A549 (cell line): ENCODE data around the gene NID1. TPM values are rescaled to one million over a fixed set of nuclear protein-coding genes. Genes with fewer than 3 reads are reported as not detected.

Experiments used
- ATAC-seq, 2 experiments: fragments of 200-7000 bp in 1 of 2; fragments of >200 bp in 1 of 2; cut with Nextera tagmentation in 1 of 2; cut with Tn5 transposase in 1 of 2; 3 replicates each; pipeline versions ENCODE4 v1.8.0 to v1.9.1; 2018 to 2020; ENCODE audit warnings: mild to moderate bottlenecking in 1 of 2, moderate library complexity in 1 of 2
- CTCF ChIA-PET: fragments of 300-600 bp; sonication (Branson Sonifier 250); formaldehyde crosslinking; extraction: SDS; loops from one replicate; lab custom pipeline; 2021; ENCODE audit warnings: antibody characterized with exemption, inconsistent platforms; lab: Yijun Ruan, JAX
- POLR2A ChIA-PET: fragments of 350-600 bp; formaldehyde crosslinking; extraction: SDS; loops from one replicate; lab custom pipeline; 2021; ENCODE audit warnings: antibody characterized with exemption, inconsistent platforms; lab: Yijun Ruan, JAX
- DNase-seq, 2 experiments: peaks; one replicate each; pipeline versions ENCODE4 v3.0.0 to v3.0.0-alpha.2; 2011 to 2016; ENCODE audit warnings: low read depth in 1 of 2, low spot score in 1 of 2
- FAIRE-seq: peaks from 2 replicates; lab custom pipeline; 2011; peaks lifted over from hg19 to GRCh38; lab: Jason Lieb, UNC
- H3K27ac ChIP-seq, 2 experiments: fragments of >200 bp; sonication (Bioruptor Twin); formaldehyde crosslinking; 3 replicates each; pipeline ENCODE4 v1.5.1; 2016 to 2017
- H3K4me1 ChIP-seq: fragments of >200 bp; sonication (Bioruptor Twin); formaldehyde crosslinking; 3 replicates; pipeline ENCODE4 v1.6.1; 2016
- H3K4me2 ChIP-seq: fragments of >200 bp; sonication (Bioruptor Twin); formaldehyde crosslinking; 3 replicates; pipeline ENCODE4 v1.6.1; 2016
- H3K4me3 ChIP-seq: fragments of >200 bp; sonication (Bioruptor Twin); formaldehyde crosslinking; 3 replicates; pipeline ENCODE4 v1.5.1; 2016
- H3K9me3 ChIP-seq: fragments of >200 bp; sonication (Bioruptor Twin); formaldehyde crosslinking; 3 replicates; pipeline ENCODE4 v1.6.1; 2016
- ATOH8 ChIP-seq: fragments of 250-450 bp; sonication (Bioruptor Pico); IDR thresholded peaks from 2 replicates; pipeline ENCODE4 v1.5.0; 2020; ENCODE audit warnings: low read depth, mild to moderate bottlenecking, moderate library complexity
- CBX8 ChIP-seq: fragments of 200-600 bp; sonication (generic); IDR thresholded peaks from 2 replicates; pipeline ENCODE4 v1.6.1; 2016
- CEBPB ChIP-seq, 2 experiments: fragments of >200 bp in 1 of 2; sonication (Bioruptor Twin) in 1 of 2; formaldehyde crosslinking in 1 of 2; IDR thresholded peaks; 2 replicates each; pipeline ENCODE4 v1.6.1; 2012 to 2016
- CHD2 ChIP-seq: fragments of 150-350 bp; IDR thresholded peaks from 2 replicates; pipeline ENCODE4 v1.6.1; 2014; ENCODE audit warnings: low read length; ENCODE audit not compliant: partially characterized antibody
- CTCF ChIP-seq: fragments of >200 bp; sonication (Bioruptor Twin); formaldehyde crosslinking; IDR thresholded peaks from 3 replicates; pipeline ENCODE4 v1.5.1; 2016
- EHF ChIP-seq: fragments of 250-450 bp; sonication (Bioruptor Pico); IDR thresholded peaks from 2 replicates; pipeline ENCODE4 v1.5.0; 2020; ENCODE audit warnings: mild to moderate bottlenecking
- ELK1 ChIP-seq: fragments of 150-350 bp; IDR thresholded peaks from 2 replicates; pipeline ENCODE4 v1.6.1; 2014; ENCODE audit warnings: low read depth, mild to moderate bottlenecking, low read length
- ESRRA ChIP-seq: fragments of 150-350 bp; IDR thresholded peaks from 2 replicates; pipeline ENCODE4 v1.6.1; 2014; ENCODE audit warnings: mild to moderate bottlenecking, low read length, borderline replicate concordance
- GATA3 ChIP-seq: IDR thresholded peaks from 2 replicates; pipeline ENCODE4 v1.6.1; 2012; ENCODE audit warnings: borderline replicate concordance
- JUN ChIP-seq, 2 experiments: fragments of >200 bp; sonication (Bioruptor Twin); formaldehyde crosslinking; IDR thresholded peaks; 2 replicates in 1 of 2; 3 replicates in 1 of 2; pipeline ENCODE4 v1.6.1; 2016 to 2017
- KDM5A ChIP-seq: fragments of 200-600 bp; sonication (generic); IDR thresholded peaks from 2 replicates; pipeline ENCODE4 v1.6.1; 2016; ENCODE audit warnings: antibody characterized with exemption, mild to moderate bottlenecking
- MAX ChIP-seq: IDR thresholded peaks from 2 replicates; pipeline ENCODE4 v1.6.1; 2012
- NFE2L2 ChIP-seq: fragments of 150-350 bp; conservative IDR thresholded peaks from 2 replicates; pipeline ENCODE4 v1.6.1; 2014; ENCODE audit warnings: low read length
- PBX3 ChIP-seq: IDR thresholded peaks from 2 replicates; pipeline ENCODE4 v1.6.1; 2012
- RARB ChIP-seq: fragments of 250-450 bp; sonication (Bioruptor Pico); IDR thresholded peaks from 2 replicates; pipeline ENCODE4 v1.8.0; 2021; ENCODE audit warnings: mild to moderate bottlenecking, moderate library complexity
- RCOR1 ChIP-seq: fragments of 150-350 bp; IDR thresholded peaks from 2 replicates; pipeline ENCODE4 v1.6.1; 2014; ENCODE audit warnings: antibody characterized with exemption, low read length, low read depth
- REST ChIP-seq: fragments of 200-600 bp; sonication (generic); IDR thresholded peaks from 2 replicates; pipeline ENCODE4 v1.6.1; 2016; ENCODE audit warnings: antibody characterized with exemption, mild to moderate bottlenecking, moderate library complexity
- RNF2 ChIP-seq: fragments of 200-600 bp; sonication (generic); IDR thresholded peaks from 2 replicates; pipeline ENCODE4 v1.6.1; 2016; ENCODE audit warnings: low read depth, mild to moderate bottlenecking, antibody characterized with exemption, moderate library complexity, borderline replicate concordance
- SMC3 ChIP-seq: fragments of >200 bp; sonication (Bioruptor Twin); formaldehyde crosslinking; IDR thresholded peaks from 3 replicates; pipeline ENCODE4 v1.6.1; 2018; ENCODE audit warnings: inconsistent platforms
- SREBF2 ChIP-seq: fragments of 450-650 bp; IDR thresholded peaks from 2 replicates; pipeline ENCODE4 v1.6.1; 2014; ENCODE audit warnings: mild to moderate bottlenecking, moderate library complexity
- TFCP2L1 ChIP-seq: fragments of 250-450 bp; sonication (Bioruptor Pico); IDR thresholded peaks from 2 replicates; pipeline ENCODE4 v1.5.0; 2021; ENCODE audit warnings: mild to moderate bottlenecking
- ZFP36 ChIP-seq: fragments of 450-650 bp; IDR thresholded peaks from 2 replicates; pipeline ENCODE4 v1.6.1; 2014; ENCODE audit warnings: borderline replicate concordance; ENCODE audit not compliant: partially characterized antibody
- WGBS: methylation state at CpG from one replicate; pipeline ENCODE4 v1.1.6; 2017; ENCODE audit errors: missing lambda C conversion rate; 5-methylcytosine and 5-hydroxymethylcytosine counted together
- polyA plus RNA-seq, 4 experiments: library from polyadenylated mRNA; depleted of rRNA in 3 of 4; stranded (reverse); fragments of >200 nt; fragmentation: RNase III in 1 of 4; extraction: RNeasy Plus Mini Kit Qiagen cat#74134 plus additional on column Dnase treatment in 1 of 4; gene quantifications; 2 replicates in 3 of 4; 3 replicates in 1 of 4; pipeline ENCODE4 v1.2.3, GENCODE V29; 2011 to 2017

The NID1 gene
- polyA plus RNA-seq, 2 of the 4 experiments (the other 2 are of a cell fraction), result 6.8 to 10.5 TPM

- Histone ChIP-seq H3K4me2 (no peak overlapping the region), H3K4me3 (no peak overlapping the region), H3K9me3 (no peaks in the 10 kb centered on the region), H3K4me1 (0 out of 3 replicates have a peak, but pooled peaks cover 8% of the 10 kb centered on the region), H3K27ac (no peak overlapping the region)
- no peak for TF ChIP-seq ZFP36
- no peak for TF ChIP-seq RARB (CRISPR knock-in tag)
- no peak for TF ChIP-seq TFCP2L1 (CRISPR knock-in tag)
- no peak for TF ChIP-seq MAX
- FAIRE-seq, result no peak
- DNase-seq, result no peak
- ChIA-PET CTCF (interaction anchor here (1.0 to 10.8 kb wide), 2 partner anchors 15 to 16 kb away, joined by 3 to 100 read pairs; no protein-coding TSS in a partner anchor), POLR2A (no interaction called here)
- ATAC-seq, result no peak
- WGBS, result 53% methylated on average over 4 of the region's 4 CpGs
These were observed 109.1 kb downstream of the NID1 start for GRCh38 chr1:235955777-235956176.

- DNase-seq (no peak), ATAC-seq (no peak), FAIRE-seq (no peak)
- ChIA-PET CTCF (interaction anchor here (2.4 to 10.8 kb wide), 2 partner anchors 17 to 89 kb away, joined by 11 to 100 read pairs; partner anchors contain the start of gene LYST), POLR2A (no interaction called here)
- Histone ChIP-seq H3K4me1 (0 out of 3 replicates have a peak, but pooled peaks cover 8% of the 10 kb centered on the region), H3K4me3 (no peak overlapping the region), H3K27ac (no peak overlapping the region), H3K9me3 (no peaks in the 10 kb centered on the region), H3K4me2 (no peak overlapping the region)
- no peak for TF ChIP-seq CTCF
- TF ChIP-seq TFCP2L1 (CRISPR knock-in tag), result no peak
- TF ChIP-seq RCOR1, result no peak
- no peak for TF ChIP-seq REST
- no peak for TF ChIP-seq KDM5A
- no peak for TF ChIP-seq EHF (CRISPR knock-in tag)
- no peak for TF ChIP-seq ZFP36
- no peak for TF ChIP-seq SMC3
- TF ChIP-seq RNF2, result no peak
- TF ChIP-seq CBX8, result no peak
- TF ChIP-seq SREBF2, result no peak
- no peak for TF ChIP-seq ELK1
- TF ChIP-seq CEBPB (IDR thresholded peaks at IDR 0.05), result no peak
- TF ChIP-seq ATOH8, result no peak
- no peak for TF ChIP-seq PBX3
- no peak for TF ChIP-seq JUN (IDR thresholded peaks at IDR 0.05)
- TF ChIP-seq GATA3, result no peak
- no peak for TF ChIP-seq CHD2
- no peak for TF ChIP-seq ESRRA
- no peak for TF ChIP-seq NFE2L2
- WGBS, result 82% methylated on average over 11 of the region's 11 CpGs
These were observed 110.3 kb downstream of the NID1 start for GRCh38 chr1:235954306-235955283.
